ENCODE results near the gene F10. TPM values are rescaled to one million over a fixed set of nuclear protein-coding genes. Genes with fewer than 3 reads are reported as not detected.

F10 gene
- total RNA-seq, 2 donors from 2014 or later, result 10.2 to 48.0 TPM

DNA sequence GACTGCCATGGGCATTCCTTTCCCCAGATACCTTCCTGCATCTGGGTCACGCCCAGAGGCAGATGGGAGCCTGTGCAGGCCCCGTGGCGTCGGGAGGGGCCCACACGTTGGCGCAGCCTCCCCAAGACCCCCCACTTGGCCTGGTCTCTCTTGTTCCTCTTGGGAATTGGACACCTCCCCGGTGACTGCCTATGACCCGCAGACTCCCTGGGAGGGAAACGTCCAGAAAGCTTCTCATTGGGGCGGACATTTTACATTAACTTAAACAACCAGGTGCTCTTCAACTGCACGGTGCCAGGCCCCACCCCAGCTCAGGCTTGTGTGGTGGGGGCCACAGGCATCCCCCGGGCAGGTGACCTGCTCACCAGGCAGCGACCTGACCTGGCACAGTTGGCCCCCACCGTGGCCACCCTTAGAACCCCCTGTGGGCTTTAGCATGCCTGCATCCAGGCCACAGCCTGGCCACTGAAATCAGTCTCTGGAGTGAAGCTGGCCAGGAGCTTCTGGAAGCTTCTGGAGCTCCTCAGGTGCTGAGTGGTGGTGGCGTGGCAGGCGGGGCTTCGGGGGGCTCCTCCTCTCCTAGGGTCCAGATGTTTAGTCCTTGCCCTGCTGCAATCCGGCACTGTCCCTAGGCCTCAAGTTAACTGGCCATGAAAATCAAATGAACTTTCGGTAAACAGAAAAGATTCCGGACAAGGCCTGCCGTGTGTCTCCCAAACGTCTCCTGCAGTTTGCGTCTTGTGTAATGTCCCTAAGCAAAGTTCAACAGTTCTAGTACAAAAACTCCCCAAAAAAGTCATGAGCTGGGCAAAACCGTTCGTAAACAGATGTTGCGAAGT, 27.3 kb downstream of the F10 start:
- Histone ChIP-seq H3K9me3 (no peaks in the 10 kb centered on the region), H3K36me3 (no peaks in the 10 kb centered on the region), H3K27me3 (replicated peaks; ENCODE audit: insufficient read depth) (no peaks in the 10 kb centered on the region), H3K4me3 (no peak overlapping the region), H3K4me1 (replicated peaks) (no peaks in the 10 kb centered on the region), H3K27ac (no peak overlapping the region)
- intact Hi-C loops (cut with DNase I), result loop anchor here (10.0 kb wide), 2 partner anchors 145 to 345 kb away; partner anchors contain the start of genes DCUN1D2 and LAMP1
- DNase-seq (ENCODE audit: low spot score), result no peak
- TF ChIP-seq, protein P1, sequence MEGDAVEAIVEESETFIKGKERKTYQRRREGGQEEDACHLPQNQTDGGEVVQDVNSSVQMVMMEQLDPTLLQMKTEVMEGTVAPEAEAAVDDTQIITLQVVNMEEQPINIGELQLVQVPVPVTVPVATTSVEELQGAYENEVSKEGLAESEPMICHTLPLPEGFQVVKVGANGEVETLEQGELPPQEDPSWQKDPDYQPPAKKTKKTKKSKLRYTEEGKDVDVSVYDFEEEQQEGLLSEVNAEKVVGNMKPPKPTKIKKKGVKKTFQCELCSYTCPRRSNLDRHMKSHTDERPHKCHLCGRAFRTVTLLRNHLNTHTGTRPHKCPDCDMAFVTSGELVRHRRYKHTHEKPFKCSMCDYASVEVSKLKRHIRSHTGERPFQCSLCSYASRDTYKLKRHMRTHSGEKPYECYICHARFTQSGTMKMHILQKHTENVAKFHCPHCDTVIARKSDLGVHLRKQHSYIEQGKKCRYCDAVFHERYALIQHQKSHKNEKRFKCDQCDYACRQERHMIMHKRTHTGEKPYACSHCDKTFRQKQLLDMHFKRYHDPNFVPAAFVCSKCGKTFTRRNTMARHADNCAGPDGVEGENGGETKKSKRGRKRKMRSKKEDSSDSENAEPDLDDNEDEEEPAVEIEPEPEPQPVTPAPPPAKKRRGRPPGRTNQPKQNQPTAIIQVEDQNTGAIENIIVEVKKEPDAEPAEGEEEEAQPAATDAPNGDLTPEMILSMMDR (IDR thresholded peaks at IDR 0.05), result no peak
- TF ChIP-seq POLR2AphosphoS5 (IDR thresholded peaks at IDR 0.05) (no peak), POLR2A (IDR thresholded peaks at IDR 0.05) (no peak)
- 93% methylated on average over 21 of the region's 26 CpGs for WGBS

DNA sequence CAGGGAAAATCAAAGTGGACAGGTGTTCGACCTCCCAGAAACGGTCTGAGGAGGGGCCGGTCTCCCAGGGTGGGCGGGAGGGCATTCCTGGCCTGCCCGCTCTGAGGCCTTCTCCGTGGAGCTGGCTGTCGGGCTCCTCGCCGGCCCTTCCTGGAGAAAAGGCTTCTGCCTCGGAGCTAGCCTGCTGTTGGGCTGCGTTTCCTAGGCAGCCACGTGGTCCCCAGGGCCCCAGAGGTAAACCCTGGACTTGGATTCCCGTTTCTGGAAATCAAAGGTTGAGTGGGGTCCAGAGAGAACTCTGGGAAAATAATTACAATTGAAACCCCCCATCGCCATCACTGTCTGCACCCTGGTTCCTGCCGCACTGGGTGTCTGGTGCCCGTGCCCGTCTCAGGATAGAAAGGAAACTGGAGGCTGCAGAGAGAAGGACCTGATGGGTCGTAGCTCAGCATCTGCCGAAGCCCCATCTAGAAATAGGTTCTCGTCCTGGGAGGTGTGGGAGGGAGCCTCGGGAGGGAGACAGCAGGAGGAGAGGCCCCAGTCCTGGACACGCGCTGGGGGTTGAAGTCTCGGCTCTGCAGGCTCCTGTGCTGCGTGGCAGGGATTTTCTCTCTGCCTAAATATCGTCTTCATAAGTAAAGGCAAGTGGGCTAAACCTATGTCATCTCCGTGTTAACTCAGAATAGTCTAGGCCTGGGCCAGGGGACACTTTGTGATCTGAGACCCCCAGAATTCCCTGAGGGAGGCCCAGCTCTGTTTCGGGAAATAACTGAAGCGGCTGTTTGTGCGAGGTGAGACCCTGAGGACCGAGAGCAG, 28.2 kb downstream of the F10 start:
- Histone ChIP-seq H3K9me3 (no peaks in the 10 kb centered on the region), H3K4me3 (no peak overlapping the region), H3K27ac (no peak overlapping the region), H3K27me3 (replicated peaks; ENCODE audit: insufficient read depth) (no peaks in the 10 kb centered on the region), H3K4me1 (replicated peaks) (no peaks in the 10 kb centered on the region), H3K36me3 (no peaks in the 10 kb centered on the region)
- TF ChIP-seq POLR2AphosphoS5 (IDR thresholded peaks at IDR 0.05) (no peak), POLR2A (IDR thresholded peaks at IDR 0.05) (no peak)
- TF ChIP-seq, protein P1 (IDR thresholded peaks at IDR 0.05), result no peak
- intact Hi-C loops (cut with DNase I), result loop anchor here (10.0 kb wide), 2 partner anchors 144 to 344 kb away; partner anchors contain the start of genes DCUN1D2 and LAMP1
- DNase-seq (ENCODE audit: low spot score), result no peak
- WGBS, result 87% methylated on average over 31 of the region's 31 CpGs

DNA sequence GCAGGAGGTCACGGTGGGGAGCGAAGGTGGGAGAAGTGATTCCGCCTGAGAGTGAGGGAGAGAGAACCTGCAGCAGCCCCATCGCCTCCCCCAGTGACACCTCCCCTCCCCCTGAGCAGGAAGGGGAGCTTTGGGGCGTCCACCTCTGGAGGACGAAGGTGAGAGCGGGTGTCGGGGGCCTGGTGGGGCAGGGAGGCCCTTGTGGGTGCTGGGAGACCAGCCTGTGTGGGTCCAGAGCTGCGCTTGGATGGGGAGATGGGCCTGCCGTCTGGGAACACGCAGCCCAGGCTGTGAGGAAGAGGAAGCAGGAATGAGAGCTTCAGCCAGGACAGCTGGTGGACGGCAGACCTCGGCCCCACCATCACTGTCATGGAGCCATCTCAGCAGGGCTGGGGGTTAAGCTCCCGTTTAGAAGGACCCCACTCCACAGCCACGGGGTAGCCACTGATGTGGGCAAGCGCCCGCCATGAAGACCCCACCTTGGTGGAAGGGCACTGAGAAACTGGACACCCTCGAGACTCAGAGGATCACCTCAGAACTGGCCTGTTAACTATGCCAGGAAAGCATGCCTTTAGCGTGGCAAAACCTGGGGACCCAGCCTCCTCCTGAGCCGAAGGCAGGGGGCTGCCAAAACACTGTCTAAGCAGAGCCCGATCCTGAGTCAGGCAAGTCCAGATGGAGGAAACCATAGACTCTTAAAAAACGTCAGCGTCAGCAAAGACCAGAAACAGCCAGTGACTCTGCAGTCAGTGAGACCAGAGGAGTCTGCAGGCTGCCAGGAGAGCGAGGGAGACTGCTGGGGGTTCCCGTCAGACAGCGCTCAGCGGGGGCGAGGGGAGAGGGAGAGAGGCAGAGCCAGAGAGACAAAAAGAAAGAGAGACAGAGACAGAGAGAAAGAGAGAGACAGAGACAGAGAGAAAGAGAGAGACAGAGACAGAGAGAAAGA, 29.4 kb downstream of the F10 start:
- H3K27me3 ChIP-seq (replicated peaks; ENCODE audit: insufficient read depth), result no peaks in the 10 kb centered on the region
- WGBS, result 70% methylated on average over 24 of the region's 28 CpGs
- H3K4me1 ChIP-seq (replicated peaks), result no peaks in the 10 kb centered on the region
- no peak overlapping the region for H3K27ac ChIP-seq
- intact Hi-C loops (cut with DNase I), result loop anchor here (10.0 kb wide), 2 partner anchors 143 to 343 kb away; partner anchors contain the start of genes DCUN1D2 and LAMP1
- H3K9me3 ChIP-seq, result no peaks in the 10 kb centered on the region
- no peak overlapping the region for H3K4me3 ChIP-seq
- DNase-seq (ENCODE audit: low spot score), result no peak
- no peak for TF ChIP-seq POLR2A (IDR thresholded peaks at IDR 0.05)
- no peak for TF ChIP-seq POLR2AphosphoS5 (IDR thresholded peaks at IDR 0.05)
- TF ChIP-seq, protein P1 (IDR thresholded peaks at IDR 0.05), result no peak
- no peaks in the 10 kb centered on the region for H3K36me3 ChIP-seq

DNA sequence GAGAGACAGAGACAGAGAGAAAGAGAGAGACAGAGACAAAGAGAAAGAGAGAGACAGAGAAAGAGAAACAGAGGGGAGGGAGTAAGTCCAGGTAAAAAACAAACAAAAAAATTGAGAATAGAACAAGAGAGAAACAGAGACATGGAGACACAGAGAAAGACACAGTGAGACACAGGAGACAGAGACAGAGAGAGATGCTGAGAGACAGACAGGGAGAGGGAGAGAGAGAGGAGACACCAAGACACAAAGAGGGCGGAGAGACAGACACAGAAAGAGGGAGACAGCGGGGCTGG, 30.0 kb downstream of the F10 start:
- WGBS, result 28% methylated on average over 2 of the region's 2 CpGs
- Histone ChIP-seq H3K9me3 (no peaks in the 10 kb centered on the region), H3K27me3 (replicated peaks; ENCODE audit: insufficient read depth) (no peaks in the 10 kb centered on the region), H3K27ac (peak overlapping the region; percentile 75 to 76), H3K4me3 (peak overlapping the region in 1 of 2 donors; percentile 24), H3K36me3 (no peaks in the 10 kb centered on the region), H3K4me1 (replicated peaks) (no peaks in the 10 kb centered on the region)
- TF ChIP-seq, protein P1 (IDR thresholded peaks at IDR 0.05), result no peak
- TF ChIP-seq POLR2A (IDR thresholded peaks at IDR 0.05) (no peak), POLR2AphosphoS5 (IDR thresholded peaks at IDR 0.05) (no peak)
- DNase-seq (ENCODE audit: low spot score), result no peak
- intact Hi-C loops (cut with DNase I), result loop anchor here (10.0 kb wide), 2 partner anchors 142 to 342 kb away; partner anchors contain the start of genes DCUN1D2 and LAMP1

Measured in prostate gland (tissue), 2 donors.